ENCODE measurements around the gene BCAP31. TPM values are rescaled to one million over a fixed set of nuclear protein-coding genes. Genes with fewer than 3 reads are reported as not detected.

The BCAP31 gene
- total and polyA plus RNA-seq, 2 donors from 2014 or later = 218 to 246 TPM

GRCh38 chrX:153669174-153669890 is 54.9 kb downstream of the BCAP31 start:
- Histone ChIP-seq H3K9me3 (ENCODE audit: control insufficient read depth in 2 of 3, insufficient read depth in 1 of 3, low read length in 3 of 3) (no peaks in the 10 kb centered on the region), H3K27me3 (ENCODE audit: control insufficient read depth, insufficient read depth, low read length) (no peaks in the 10 kb centered on the region), H3K9ac (ENCODE audit: low read length in 3 of 3) (no peak overlapping the region), H3K4me3 (ENCODE audit: low read length in 3 of 3) (no peak overlapping the region), H3K27ac (ENCODE audit: low read depth in 2 of 2, low read length in 2 of 2) (no peak overlapping the region), H3K4me1 (ENCODE audit: control insufficient read depth in 2 of 3, insufficient read depth in 2 of 3, low read depth in 1 of 3, low read length in 3 of 3) (peaks cover 0 to 3% (median 0%) of the 10 kb centered on the region in 3 donors), H3K36me3 (ENCODE audit: control insufficient read depth in 2 of 3, insufficient read depth in 3 of 3, low read length in 3 of 3) (no peaks in the 10 kb centered on the region)
- intact Hi-C loops (cut with DNase I) = loop anchor here (5.0 kb wide), 1 partner anchor 132 kb away; no protein-coding TSS in a partner anchor
- FAIRE-seq (no peak), DNase-seq (peak in 3 of 5 donors; percentile 37 to 76 (median 64))
- TF ChIP-seq, protein P1, sequence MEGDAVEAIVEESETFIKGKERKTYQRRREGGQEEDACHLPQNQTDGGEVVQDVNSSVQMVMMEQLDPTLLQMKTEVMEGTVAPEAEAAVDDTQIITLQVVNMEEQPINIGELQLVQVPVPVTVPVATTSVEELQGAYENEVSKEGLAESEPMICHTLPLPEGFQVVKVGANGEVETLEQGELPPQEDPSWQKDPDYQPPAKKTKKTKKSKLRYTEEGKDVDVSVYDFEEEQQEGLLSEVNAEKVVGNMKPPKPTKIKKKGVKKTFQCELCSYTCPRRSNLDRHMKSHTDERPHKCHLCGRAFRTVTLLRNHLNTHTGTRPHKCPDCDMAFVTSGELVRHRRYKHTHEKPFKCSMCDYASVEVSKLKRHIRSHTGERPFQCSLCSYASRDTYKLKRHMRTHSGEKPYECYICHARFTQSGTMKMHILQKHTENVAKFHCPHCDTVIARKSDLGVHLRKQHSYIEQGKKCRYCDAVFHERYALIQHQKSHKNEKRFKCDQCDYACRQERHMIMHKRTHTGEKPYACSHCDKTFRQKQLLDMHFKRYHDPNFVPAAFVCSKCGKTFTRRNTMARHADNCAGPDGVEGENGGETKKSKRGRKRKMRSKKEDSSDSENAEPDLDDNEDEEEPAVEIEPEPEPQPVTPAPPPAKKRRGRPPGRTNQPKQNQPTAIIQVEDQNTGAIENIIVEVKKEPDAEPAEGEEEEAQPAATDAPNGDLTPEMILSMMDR (IDR thresholded peaks at IDR 0.05; ENCODE audit: borderline replicate concordance, extremely low read depth, insufficient read depth) = peak; percentile 43

DNA sequence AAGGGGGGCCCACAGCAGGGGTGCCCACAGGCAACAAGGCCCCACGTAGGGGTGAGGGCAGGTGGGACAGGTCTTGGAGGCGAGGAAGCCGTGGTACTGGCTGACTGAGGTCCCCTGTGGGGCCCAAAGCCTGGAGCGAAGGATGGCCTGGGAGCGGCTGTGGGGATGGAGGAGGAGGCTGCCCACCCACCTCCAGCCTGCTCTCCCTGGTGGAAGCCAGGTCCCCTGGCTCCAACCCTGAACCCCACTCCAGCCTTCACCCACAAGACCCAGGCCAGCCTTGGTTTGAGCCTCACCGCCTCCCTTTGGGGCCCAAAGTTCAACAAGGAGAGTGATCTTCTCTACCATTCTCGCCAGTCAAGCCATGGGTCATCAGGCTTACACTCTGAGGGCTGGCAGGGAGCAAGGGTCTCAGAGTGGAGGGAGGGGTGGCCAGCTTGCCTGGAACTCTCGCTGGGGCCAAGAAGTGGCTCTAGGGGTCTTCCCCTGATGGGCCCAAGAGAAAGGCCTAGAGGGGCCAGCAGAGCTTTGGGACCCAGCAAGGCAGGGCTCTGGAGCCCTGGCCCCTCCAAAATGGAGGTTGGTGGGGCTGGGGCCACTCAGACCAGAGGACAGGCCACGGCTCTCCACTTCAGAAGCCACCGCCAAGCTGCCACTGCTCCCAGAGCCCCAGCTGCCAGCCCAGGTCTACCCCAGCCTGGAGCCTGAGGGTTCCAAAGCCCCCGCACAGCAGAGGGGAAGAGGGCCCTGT is 55.6 kb downstream of the BCAP31 start:
- Histone ChIP-seq H3K9me3 (ENCODE audit: control insufficient read depth in 2 of 3, insufficient read depth in 1 of 3, low read length in 3 of 3) (no peaks in the 10 kb centered on the region), H3K4me3 (ENCODE audit: low read length in 3 of 3) (no peak overlapping the region), H3K9ac (ENCODE audit: low read length in 3 of 3) (no peak overlapping the region), H3K27ac (ENCODE audit: low read depth in 2 of 2, low read length in 2 of 2) (no peak overlapping the region), H3K27me3 (ENCODE audit: control insufficient read depth, insufficient read depth, low read length) (no peaks in the 10 kb centered on the region), H3K4me1 (ENCODE audit: control insufficient read depth in 2 of 3, insufficient read depth in 2 of 3, low read depth in 1 of 3, low read length in 3 of 3) (peaks cover 0 to 3% (median 0%) of the 10 kb centered on the region in 3 donors), H3K36me3 (ENCODE audit: control insufficient read depth in 2 of 3, insufficient read depth in 3 of 3, low read length in 3 of 3) (no peaks in the 10 kb centered on the region)
- intact Hi-C loops (cut with DNase I) = loop anchor here (5.0 kb wide), 1 partner anchor 131 kb away; no protein-coding TSS in a partner anchor
- TF ChIP-seq, protein P1 (IDR thresholded peaks at IDR 0.05; ENCODE audit: borderline replicate concordance, extremely low read depth, insufficient read depth) = no peak
- FAIRE-seq (no peak), DNase-seq (peak in 1 of 5 donors; percentile 63)

- Histone ChIP-seq H3K4me1 (ENCODE audit: control insufficient read depth in 2 of 3, insufficient read depth in 2 of 3, low read depth in 1 of 3, low read length in 3 of 3) (peaks cover 0 to 3% (median 0%) of the 10 kb centered on the region in 3 donors), H3K27ac (ENCODE audit: low read depth in 2 of 2, low read length in 2 of 2) (no peak overlapping the region), H3K9ac (ENCODE audit: low read length in 3 of 3) (no peak overlapping the region), H3K9me3 (ENCODE audit: control insufficient read depth in 2 of 3, insufficient read depth in 1 of 3, low read length in 3 of 3) (no peaks in the 10 kb centered on the region), H3K36me3 (ENCODE audit: control insufficient read depth in 2 of 3, insufficient read depth in 3 of 3, low read length in 3 of 3) (no peaks in the 10 kb centered on the region), H3K4me3 (ENCODE audit: low read length in 3 of 3) (no peak overlapping the region), H3K27me3 (ENCODE audit: control insufficient read depth, insufficient read depth, low read length) (no peaks in the 10 kb centered on the region)
- DNase-seq = peak; percentile 86 to 93 (median 89)
- TF ChIP-seq, protein P1 (IDR thresholded peaks at IDR 0.05; ENCODE audit: borderline replicate concordance, extremely low read depth, insufficient read depth) = peak; percentile 73
- intact Hi-C loops (cut with DNase I) = loop anchor here (5.0 kb wide), 1 partner anchor 131 kb away; no protein-coding TSS in a partner anchor
- peak; percentile 61 for FAIRE-seq
These were observed 56.2 kb downstream of the BCAP31 start for GRCh38 chrX:153667956-153668396.

All from kidney (tissue), 14 donors.